HG03103 (cell line): Measurements from ENCODE around the gene ANKRD34C.

Source experiments
- ATAC-seq: cut with Tn5 transposase; IDR thresholded peaks from one replicate; pipeline ENCODE4 v1.9.1; 2021; ENCODE audit warnings: low read depth; ENCODE audit not compliant: unreplicated experiment

The ANKRD34C gene

DNA sequence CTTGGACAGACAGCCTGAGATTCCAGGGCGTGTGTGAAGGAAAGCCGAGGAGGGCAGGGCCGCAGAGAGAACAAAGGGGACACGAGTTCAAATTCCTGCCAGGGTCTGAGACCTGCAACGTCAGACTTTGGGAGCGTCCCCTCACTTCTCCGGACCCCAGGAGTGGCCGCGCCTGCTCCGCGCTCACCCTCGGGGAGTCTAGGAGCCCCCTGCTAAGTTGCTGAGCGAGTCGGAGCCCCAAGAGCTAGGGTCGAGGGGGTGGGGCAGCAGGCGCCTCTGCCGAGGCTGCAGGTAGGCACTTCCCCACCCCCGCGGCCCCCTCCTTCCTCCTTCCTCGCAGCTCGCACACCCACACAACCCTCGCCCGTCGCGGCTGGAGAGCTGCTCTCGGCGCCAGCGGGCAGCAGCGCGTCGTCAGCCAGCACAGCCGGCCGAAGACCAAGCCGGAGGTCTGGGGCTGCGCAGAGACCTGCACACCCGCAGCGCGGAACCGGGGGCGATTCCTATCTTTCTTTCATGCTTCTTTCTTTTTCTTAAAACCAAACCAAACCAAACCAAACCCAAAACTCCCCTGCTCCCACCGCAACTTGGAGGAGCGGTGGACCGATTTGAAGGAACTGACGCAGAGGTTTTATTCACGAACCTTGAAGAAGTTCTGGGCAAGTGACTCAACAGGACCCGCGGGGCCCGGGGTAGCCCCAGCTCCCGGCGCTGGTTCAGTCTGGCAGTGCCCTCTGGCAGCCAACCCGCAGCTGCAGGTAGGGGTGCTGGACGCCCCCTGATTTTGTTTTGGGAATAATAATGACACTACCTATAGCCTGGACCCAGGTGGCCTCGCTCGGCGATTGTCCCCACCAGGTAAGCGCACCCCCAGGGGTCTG, at the start of gene ANKRD34C:
ANKRD34C (plus strand) TSS at position 352 of the 881 bp plus-strand sequence. CDS start 10,563 bp downstream, outside the sequence.
- no peak for ATAC-seq

DNA sequence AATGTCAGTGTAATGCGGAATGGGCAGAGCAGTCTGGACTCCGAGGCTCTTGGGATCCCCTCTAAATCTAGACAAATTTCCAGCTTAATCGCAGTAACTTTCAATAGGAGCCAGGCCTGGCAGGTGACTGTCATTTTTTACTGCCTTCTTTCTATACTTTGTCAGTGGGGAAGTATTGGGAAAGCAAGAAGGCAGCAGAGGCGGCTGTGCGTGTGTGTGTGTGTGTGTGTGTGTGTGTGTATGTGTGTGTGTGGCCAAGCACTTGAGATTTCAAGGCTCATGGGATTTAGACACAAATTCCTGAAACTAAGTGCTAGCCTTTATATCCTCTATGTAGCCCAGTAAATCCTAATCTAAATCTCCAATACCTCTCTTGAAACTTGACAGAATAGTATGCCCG, 49.3 kb upstream of the ANKRD34C start:
- ATAC-seq = no peak

DNA sequence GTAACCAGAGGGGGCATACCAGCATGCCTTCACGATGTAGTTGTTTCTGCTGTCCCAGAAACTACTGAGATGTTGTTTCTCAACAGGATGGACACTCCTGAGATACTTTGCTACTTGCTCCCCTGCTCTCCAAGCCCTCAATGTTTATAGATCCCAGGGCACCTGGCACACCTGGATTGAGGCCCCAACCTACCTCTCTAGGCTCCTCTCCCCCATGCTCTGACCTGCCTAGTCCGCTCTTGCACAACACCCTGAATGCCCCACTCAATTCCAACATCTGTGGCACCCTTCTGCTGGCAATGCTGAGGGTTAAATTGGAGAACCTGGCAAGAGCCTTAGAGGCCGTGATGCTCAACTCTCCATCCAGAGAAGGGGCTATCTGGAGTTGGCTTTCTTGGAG, 42.5 kb upstream of the ANKRD34C start:
- ATAC-seq = no peak

DNA sequence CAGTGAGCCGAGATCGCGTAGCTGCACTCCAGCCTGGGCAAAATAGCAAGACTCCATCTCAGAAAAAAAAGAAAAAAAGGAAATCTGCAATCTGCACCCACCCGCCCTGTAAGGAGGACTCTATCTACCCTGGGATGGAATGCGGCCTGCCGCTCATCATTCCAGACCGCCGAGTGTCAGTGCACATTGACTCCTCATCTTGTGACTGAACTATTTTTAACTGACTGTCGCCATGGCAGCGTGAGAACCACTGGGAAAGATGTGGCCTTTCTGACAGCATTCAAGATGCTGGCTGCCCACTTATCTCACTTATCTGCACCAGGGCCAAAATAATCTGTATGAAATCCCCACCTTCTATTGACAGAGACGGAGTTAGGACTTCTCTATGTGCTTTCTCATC, 38.8 kb upstream of the ANKRD34C start:
- no peak for ATAC-seq

DNA sequence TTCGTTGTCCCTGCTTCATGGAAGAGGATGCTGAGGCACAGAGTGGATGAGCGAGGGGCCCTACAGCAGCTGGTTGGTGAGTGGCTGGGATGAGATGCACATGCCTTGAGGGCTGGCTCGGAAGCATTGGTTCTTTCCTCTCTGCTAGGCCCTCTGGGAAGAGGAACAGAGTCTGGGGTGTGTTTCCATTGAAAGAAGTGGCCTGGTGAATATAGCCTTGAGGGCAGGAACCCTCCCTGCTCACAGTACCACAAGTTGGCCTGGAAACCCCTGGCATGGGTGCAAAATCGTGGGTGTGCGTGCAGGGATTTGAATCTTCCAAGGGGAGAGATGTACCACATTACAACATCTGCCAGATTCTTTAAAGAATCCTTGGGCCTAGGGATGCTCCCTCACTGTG, 37.6 kb upstream of the ANKRD34C start:
- no peak for ATAC-seq

DNA sequence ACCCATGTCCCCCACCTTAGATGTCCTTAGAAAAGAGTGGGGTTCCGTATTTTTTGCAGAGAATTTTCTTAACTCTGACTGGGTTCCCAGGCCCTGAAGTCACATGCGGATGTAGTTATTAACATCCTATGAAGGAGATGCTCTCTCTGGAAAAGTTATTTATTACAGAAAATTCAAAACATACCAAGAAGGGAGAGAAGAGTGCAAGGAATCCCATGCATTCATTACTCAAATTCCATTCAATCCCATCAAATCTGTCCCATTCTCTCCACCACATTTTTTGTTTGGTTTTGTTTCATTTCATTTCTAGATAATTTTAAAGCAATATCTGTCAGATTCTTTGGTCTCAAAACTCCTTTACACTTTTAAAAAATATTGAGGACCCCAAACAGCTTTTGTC, 34.3 kb upstream of the ANKRD34C start:
- no peak for ATAC-seq

DNA sequence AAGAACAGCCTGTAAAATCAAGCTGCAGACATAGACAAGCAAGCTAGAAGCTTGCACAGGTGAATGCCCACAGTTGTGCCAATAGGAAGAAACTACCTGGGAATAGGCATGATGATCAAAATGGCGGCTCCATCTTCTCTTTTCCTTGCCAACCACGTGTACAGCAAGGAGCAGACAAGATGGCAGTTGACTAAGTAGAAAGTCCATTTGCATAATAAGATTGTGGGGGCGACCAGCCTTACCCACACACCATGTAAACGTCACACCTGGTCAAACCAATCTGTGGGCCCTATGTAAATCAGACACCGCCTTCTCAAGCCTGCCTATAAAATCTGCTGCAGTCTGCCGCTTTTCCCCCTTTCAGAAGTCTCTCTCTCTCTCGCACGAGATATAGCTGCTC, 25.1 kb upstream of the ANKRD34C start:
- no peak for ATAC-seq

DNA sequence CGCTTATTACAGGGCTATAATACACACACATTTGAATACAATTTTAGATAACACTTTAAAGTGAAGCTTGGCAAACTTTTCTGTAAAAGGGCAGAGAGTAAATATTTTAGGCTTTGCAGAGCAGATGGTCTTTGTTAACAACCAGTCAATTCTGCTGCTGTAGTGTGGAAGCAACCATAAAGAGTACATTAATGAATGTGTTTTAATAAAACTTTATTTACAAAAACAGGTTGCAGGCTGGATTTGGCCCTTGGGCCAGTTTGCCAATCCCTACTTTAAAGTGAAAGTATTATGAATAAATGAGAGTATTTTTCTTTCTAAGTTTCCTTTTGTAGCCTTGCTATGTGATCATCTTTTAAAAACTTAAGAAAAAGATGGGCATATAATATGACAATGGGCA, 20.7 kb upstream of the ANKRD34C start:
- no peak for ATAC-seq

DNA sequence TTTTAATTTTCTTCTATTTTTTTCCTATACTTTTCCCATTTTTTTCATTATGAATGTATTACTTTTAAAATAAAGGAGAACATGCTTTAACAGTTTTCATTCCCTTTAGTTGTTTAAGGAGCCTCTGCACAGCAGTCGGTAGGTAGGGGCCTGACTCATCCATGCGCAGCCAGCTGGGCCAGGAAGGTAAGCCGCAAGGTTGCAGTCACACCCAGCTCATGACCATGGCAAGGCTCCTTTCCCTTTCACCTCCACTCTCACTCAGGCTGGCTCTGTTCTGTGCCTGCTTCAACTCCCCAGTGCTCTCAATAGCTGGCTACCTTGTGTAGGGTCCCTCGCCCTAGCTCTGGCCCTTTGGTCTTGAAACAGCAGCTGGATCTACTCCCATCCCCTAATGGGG, 17.4 kb upstream of the ANKRD34C start:
- ATAC-seq = no peak

DNA sequence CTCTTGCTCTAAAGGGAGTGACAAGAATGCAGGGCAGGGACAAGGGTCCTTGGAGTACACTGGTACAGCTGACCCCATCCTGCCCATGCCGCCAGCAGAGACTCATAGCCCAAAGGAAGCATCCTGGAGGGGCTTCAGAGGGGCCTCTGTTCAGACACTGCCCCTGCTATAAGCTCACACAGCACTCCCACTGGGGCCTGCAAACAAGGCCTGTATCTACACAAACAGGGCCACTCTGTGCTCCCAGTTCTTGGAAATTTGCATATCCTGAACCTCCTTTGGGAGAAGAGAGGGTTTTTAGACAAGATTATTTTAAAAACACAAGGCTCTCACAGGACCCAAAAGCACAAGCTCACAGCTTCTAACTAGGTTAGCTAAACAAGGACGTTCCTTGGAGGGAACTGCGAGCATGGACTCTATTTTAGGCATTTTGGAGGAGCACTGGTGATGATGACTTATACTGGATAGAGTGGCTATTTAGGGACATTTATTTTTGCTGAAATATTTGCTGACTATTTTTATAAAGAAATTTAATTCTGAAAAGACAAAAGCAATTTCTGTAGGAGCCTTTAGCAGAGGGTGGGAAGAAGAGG, 16.4 kb upstream of the ANKRD34C start:
- ATAC-seq = no peak

DNA sequence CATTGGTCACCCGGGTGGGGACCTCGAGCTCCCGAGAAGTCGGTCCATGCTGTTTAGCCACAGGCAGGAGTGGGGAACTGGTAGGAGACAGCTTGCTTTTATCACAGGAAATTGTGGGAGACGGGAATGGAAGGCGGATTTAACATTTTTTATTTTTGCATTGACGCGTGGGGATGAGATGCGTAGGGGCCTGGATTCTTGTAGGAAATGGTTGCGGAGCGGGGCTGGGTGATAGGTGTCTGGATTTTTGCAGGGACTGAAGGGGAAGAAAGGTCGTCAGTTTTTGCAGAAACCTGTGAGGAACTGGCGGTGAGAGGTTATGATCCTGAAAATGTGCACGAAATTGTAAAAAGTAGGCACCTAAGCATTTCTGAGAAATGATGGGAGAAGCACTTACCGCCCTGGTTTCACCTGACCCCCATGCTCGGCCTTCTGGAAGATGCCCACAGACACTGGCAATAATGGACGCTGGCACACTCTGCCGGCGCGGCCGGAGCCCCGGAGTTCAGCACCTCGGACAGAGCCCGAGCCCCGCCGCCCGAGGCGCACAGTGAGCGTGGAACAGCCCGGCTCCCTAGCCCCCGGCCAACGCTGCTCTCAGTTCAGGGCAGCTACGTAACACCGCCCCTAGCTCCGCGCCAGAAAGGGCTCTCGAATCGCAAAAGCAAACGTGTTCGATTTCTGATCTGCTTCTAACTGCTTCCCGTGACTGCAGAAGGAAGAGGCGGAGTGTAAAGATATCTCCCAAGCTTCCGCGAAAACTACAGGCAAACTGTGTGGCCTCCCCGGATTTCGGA, 928 bp downstream of the ANKRD34C start:
- ATAC-seq = no peak

DNA sequence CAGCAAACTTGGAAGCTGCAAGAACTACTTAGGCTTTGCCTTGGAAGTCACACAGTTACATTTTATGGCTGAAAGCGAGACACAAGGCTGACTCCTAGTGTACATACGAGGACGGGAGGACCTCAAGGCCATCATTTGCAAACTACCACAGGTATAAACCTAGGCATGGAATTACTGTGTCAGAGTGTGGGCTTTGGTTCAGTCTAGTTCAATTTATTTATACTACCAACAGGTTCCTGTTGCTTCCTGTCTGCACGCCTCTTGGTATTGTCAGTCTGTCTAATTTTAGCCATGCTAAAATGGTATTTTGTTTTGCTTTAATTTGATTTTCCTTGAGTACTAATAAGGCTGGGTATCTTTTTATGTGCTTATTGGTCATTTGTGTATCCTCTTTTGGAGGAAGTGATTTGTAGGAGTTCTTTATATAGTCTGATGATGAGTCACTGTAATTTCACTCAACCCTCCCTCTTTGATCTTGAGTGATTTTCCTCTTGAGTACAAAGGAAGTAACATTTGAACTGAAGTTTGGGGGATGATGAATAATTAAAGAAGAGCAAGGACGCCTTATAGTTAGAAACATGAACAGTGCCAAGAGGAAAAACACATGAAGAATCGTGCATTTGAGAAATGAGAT, 8.2 kb downstream of the ANKRD34C start:
- no peak for ATAC-seq

DNA sequence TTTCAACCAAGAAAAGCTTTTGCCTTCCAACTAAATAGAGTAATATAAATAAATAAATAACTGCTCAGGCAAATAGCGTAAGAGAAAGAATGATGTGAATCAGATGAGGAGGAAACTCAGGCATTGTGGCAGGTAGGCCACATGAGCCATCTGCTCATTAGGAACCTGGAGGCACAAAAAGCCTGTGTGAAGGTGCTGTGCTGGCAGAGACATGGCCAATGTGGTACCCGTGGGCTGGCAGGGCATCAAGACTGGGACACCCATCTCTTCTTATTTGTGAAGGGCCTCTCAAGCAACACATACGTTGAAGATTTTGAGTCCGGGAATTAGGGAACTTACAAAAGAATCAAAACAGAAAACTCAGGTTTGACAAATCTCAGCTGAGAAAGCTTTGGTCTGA, 9.5 kb downstream of the ANKRD34C start:
- ATAC-seq = no peak

DNA sequence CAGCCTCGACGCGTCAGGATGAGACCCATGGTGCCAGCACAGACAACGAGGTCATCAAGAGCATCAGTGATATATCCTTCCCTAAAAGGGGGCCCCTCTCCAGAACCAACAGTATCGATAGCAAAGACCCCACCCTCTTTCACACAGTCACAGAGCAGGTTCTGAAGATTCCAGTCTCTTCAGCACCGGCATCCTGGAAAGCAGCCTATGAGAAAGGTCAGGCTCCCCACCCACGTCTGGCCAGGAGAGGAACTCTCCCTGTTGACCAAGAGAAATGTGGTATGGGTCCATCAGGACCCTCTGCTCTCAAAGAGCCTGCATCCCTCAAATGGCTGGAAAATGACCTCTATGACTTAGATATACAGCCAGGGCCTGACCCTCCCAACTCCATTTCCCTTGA, 11.6 kb downstream of the ANKRD34C start:
- no peak for ATAC-seq

DNA sequence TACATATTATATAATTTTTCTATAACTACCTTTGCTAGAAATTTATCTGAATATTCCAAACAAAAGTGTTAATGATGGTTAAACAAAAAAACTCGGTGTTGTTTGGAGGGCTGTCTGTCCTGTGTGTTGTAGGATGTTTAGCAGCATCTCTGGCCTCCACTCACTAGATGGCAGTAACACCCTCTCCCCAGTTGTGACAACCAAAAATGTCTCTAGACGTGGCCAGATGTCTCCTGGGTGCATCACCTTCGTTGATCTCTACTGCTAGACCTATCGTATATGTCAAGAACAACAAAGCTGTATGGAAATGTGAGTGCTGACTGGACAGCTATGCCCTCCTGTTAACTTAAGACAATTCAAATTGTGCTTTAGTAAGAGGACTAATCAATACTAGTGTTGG, 14.1 kb downstream of the ANKRD34C start:
- no peak for ATAC-seq

DNA sequence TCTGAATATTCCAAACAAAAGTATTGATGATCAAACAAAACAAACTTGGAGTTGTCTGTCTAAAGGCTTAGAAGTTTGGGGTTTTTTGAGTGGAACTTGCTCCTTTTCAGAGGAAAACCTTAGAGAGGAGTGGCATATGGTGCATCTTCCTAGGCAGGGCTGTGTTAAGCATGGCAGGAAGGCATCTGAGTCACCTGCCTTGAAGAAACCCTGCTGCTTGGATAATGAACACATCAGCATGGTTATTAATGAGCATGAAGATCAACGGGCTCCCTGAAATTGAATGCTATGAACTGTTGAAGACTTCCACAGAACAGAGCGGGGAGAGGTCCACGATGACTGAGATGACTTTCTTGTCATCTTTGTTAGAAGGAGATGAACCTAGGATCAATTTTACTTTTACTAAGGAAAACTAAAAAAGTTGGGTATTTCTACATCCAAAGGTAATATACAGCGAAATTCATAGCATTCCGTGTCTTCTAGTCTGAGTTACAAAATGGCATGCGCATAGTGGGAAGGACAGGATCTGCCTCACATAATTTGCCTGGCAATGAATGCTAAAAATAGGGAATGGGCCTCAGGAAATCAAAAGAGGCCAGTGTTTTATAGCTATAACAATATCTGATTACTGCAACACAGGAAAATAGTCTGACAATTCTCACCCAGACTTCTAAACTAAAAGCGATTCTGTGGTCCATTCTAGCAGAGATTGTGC, 16.8 kb downstream of the ANKRD34C start:
- ATAC-seq = no peak

DNA sequence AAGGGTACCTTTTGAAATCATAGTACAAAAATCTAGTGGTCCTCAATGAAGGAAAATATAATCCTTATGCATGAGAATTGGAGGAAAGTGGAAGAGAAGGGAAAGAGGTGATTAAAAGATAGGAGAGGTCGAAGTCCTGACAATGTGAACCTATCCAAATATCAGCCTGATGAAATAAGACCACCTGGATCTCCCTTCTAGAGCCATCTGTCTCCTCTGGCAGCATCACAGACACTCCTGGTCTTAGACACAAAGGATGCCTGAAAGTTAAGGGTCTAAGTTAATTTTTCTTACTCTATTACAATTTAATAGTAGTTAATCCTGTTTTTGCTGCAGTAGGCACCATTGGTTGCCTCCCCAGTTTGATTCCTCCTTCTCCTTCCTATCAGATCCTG, 17.3 kb downstream of the ANKRD34C start:
- no peak for ATAC-seq

DNA sequence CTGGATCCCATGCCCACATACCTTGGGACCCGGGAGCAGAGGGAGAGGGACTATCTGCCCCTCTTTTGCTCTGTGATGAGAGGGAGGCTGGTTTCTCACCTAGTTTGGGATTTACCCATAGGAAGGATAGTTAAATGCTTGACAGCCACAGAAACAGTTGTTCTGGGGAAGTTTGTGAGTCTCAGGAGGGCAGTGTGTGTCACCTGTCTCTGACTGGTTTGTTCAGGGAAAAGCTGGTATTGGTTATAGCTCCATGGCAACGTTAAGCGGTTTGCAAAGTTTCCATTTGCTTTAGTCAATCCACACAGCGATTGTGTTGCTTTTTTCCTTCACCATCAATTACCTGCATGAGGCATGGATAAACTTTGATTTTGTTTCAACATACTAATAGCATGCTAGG, 24.7 kb downstream of the ANKRD34C start:
- ATAC-seq = no peak

DNA sequence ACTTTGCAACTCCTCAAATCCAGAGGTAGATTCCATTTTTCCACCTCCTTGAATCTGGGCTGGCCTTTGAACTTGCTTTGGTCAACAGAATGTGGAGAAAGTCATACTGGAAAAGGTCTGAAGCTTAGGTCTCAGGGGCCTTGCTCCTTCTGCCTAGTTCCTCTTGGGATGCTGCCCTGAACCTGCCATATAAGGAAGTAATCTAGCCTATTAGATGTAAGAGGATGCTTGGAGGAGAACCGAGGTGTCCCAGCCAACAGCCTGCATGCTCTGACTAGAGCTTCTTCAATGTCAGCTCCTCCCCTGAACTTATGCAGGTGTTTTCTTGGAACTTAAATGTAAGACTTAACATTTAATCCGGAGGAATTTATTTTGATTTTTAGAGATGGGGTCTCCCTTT, 26.4 kb downstream of the ANKRD34C start:
- ATAC-seq = no peak

DNA sequence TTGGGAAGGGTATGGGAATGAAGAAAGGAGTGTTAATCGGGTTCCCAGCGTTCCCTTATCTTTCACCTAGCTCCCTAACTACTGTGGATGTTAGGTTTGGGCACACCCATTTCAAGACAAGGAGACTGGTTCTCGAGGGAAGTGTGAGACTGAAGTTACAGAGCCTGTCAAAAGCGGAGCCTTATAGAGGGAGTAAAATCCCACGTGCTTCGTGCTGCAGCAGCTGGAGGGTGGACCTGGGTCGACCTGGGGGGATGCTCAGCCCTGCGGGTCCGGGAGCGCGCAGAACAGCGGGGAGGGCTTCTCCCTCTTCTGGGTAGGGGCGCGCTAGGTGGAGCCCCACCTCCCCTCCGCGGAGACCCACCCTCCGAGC, 28.1 kb downstream of the ANKRD34C start:
- peak; percentile 25 for ATAC-seq
